Right renal pelvis (tissue), 4 donors: ENCODE results near the gene JMJD1C. TPM values are rescaled to one million over a fixed set of nuclear protein-coding genes. Genes with fewer than 3 reads are reported as not detected.

ENCODE experiments used
- DNase-seq, 4 donors: peaks; one replicate each; pipeline ENCODE4 v3.0.0-alpha.2; 2013; ENCODE audit warnings: low read depth in 4 of 4, low spot score in 3 of 4, missing footprints in 1 of 4
- polyA plus RNA-seq, 4 donors: library from polyadenylated mRNA; unstranded; fragments of 120-200 nt; gene quantifications; one replicate each; pipeline ENCODE4 v1.2.1, GENCODE V29; 2013; ENCODE audit not compliant: insufficient read length in 4 of 4

JMJD1C gene
- polyA plus RNA-seq, 4 donors = 88.4 to 115 (median 112) TPM

- DNase-seq = no peak
Observed at GRCh38 chr10:63265683-63266235, 200.0 kb downstream of the JMJD1C start.

- peak in 1 of 4 donors; percentile 60 for DNase-seq
Observed at GRCh38 chr10:63265222-63265617, 200.6 kb downstream of the JMJD1C start.

DNA sequence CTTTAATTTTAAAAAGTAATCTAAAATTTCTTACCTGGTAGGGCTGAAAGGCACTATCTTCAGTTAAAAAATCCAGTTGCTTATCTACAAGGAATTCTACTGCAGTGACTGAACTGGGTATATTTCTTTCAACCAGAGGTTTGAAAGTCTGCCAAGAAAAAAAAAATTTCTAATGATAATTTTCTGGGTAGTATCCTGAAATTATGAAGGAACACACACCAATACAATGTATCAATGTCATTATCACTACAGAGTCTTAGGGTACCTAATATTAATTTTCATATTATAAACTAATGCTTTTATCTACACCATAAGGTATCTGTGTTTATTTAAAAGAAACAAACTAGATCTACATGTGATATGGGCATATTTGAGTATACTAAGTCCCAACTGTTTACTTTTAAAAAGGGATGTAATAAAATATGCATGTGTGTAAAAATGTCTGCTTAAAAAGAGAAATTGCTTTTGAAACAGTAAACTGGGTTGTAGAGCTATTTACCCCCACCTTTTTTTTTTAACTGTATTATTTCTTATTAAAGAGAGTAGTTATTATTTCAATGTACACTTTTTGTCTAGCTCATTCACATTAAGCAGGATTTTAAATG, 201.1 kb downstream of the JMJD1C start:
- DNase-seq = no peak

GRCh38 chr10:63262430-63263073, 203.2 kb downstream of the JMJD1C start:
- no peak for DNase-seq

- DNase-seq = no peak
Observed at GRCh38 chr10:63261496-63261895, 204.3 kb downstream of the JMJD1C start.

DNA sequence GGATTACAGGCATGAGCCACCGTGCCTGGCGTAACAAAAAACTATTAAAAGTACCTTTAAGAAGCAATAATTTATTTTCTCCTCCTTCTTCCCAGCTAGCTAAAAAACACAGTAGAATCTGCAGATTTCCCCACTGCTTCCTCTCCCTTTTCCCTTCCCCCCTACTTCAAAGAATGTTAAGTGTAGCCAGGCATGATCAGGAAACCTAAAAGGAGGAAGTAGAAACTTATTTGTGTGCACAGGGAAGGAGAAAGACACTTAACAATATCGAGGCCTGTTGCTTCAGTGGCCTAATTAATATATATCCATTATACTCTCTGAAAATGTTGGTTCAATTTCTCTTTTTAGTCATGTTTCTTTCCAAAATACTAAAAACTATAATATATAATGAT, 204.9 kb downstream of the JMJD1C start:
- DNase-seq = no peak

DNA sequence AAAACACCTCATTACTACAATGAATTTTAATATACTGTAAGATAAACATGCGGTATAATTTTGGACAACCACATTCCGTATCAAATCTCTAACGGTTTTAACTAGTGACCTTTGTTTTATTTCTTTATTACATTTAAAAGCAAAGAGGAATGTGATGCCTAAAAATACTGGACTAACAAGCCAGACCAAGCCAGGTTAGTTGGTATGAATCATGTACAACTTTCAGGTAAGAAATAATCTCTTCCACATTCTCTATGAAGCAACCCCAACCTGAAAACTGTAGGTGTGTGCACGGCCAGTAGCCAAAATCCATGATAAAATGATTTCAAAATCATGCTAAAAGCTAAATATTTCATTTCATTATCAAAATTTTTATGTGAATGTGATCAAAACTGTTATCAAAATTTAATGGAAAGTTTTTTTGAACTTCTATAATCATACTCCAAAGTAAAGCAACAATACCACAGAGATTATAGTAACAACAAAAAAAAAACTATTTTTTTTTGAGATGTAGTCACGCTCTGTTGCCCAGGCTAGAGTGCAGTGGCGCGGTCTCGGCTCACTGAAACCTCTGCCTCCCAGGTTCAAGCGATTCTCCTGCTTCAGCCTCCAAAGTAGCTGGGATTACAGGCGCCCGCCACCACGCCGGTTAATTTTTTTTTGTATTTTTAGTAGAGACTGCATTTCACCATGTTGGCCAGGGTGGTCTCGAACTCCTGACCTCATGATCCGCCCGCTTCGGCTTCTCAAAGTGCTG, 205.5 kb downstream of the JMJD1C start:
- DNase-seq = no peak

DNA sequence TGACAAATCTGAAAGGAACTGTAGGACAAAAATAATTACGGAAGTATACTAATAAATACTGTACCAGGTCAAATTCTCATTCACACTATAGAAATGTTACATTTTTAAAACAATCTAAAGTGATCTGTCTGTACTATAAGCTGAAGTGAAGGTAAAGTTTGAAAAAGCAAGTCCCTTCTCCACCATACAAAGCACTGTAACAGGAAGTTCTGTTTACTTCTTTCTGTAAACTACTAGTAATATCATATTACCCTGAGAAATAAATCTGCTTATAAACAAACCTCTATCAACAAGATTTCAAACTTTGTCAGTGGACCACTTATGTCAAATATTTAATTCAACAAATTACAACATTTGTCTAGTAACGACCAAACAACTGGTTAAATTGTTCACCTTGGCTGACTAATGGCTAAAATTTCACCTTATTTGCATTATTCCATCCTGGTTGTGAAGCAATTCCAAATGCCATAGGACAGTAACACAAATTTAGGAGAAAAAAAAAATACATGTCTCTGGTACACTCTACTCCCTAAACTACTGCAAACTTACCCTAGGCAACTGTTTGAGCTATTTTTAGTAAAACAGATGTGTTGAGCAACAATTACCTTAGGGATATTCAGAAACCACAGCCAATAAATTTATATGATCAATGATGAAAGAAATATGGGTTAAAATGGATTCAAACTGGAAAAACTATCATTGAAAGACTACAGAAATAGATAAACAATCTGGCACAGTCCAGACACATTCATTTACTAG, 206.7 kb downstream of the JMJD1C start:
- DNase-seq = no peak

DNA sequence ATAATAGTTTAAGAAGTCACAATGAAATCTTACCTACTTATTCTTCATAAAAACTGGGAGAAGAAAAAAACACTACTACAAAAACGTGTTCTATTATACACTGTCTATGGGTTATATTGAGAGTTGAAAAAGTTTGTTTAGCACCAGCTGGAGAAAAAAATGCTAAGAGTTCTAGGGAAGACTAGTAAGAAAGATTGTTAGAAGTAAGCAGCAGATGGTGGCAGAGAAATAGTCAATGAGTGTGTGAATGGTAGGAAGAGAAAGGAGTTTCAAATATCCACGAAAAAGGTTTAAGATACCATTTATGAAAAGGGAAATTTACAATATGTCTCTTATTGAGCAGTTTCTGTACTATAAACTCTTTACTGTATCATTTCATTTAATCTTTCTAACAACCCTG, 208.0 kb downstream of the JMJD1C start:
- no peak for DNase-seq

GRCh38 chr10:63256009-63256773, 209.6 kb downstream of the JMJD1C start:
- no peak for DNase-seq

DNA sequence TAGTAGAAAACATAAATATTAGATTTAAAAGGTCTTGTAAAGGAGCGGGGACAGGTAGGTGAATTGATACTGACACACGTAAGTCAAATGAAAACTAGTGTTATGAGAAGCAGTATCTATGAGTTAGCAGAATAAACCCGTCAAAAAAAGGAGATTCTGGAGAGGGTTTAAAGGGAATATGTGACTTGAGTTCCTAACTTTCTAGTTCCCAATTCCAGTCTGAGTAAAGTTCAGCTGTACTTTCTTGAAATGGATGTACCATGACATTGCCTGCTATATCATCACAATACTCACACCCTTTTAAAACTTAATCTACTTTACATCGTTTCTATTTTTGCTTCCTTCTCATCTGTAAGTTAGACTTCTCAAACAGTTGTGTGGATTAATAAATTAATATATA, 210.5 kb downstream of the JMJD1C start:
- DNase-seq = no peak

- no peak for DNase-seq
Observed at GRCh38 chr10:63253040-63253439, 212.7 kb downstream of the JMJD1C start.

GRCh38 chr10:63252095-63252762, 213.5 kb downstream of the JMJD1C start:
- no peak for DNase-seq

DNA sequence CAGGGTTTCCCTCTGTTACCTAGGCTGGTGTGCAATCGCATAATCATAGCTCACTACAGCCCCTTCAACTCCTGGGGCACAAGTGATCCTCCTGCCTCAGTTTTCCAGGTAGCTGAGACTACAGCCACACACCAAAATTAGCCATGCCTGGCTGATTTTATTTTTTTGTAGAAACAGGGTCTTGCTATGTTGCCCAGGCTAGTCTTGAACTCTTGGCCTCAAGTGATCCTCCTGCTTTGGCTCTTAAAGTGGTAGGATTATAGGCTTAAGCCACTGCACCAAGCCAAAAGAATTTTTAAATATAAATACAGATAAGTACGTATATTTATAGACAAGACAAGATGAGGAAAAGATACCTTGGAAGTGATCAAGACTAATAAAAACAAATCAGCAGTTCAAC, 215.7 kb downstream of the JMJD1C start:
- DNase-seq = no peak

DNA sequence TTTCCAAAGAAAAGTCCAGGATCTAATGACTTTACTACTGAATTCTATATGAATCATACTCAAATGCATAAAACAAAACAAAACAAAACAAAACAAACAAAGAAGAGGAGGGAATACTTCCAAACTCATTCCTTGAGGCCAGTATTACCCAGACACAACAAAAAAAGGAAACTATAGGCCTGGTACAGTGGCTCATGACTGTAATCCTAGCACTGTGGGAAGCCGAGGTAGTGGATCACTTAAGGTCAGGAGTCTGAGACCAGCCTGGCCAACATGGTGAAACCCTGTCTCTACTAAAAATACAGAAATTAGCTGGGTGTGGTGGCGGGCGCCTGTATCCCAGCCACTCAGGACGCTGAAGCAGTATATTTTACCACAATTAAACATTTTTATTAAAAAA, 218.0 kb downstream of the JMJD1C start:
- DNase-seq = no peak

DNA sequence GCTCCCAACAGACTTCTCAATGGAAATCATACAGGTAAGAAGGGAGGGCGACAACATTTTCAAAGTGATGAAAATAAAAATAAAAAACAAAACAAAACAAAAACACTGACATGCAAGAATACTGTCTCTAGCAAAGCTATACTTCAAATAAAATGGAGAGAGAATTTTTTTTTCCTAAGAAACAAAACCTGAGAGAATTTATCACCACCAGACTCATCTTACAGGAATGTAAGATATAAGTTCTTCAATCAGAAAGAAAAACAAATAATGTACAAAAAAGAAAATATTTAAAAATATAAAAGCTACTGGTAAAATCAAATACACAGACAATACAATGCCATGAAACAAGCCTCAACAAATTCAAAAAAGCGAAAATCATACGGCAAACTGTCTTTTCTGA, 219.4 kb downstream of the JMJD1C start:
- DNase-seq = no peak

GRCh38 chr10:63241841-63242281, 223.9 kb downstream of the JMJD1C start:
- DNase-seq = no peak

DNA sequence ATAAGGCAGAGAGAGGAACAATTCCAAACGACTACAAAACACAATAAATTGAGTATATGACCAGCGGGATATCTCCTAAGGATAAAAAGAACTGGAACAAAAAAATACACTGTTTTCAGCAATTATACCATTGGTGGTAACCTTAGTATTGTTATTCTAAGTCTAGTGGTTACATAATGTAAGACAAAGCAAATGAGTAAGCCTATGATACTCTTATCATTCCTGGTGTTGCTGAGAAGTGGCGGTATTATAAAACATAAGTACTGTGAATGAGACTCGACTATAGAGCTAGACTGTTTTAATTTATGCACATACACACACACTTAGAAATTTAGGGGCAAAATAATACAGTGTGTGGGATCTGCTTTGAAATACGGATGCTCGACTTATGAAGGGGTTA, 225.0 kb downstream of the JMJD1C start:
- DNase-seq = no peak

- DNase-seq = no peak
Observed at GRCh38 chr10:63238501-63238900, 227.3 kb downstream of the JMJD1C start.

DNA sequence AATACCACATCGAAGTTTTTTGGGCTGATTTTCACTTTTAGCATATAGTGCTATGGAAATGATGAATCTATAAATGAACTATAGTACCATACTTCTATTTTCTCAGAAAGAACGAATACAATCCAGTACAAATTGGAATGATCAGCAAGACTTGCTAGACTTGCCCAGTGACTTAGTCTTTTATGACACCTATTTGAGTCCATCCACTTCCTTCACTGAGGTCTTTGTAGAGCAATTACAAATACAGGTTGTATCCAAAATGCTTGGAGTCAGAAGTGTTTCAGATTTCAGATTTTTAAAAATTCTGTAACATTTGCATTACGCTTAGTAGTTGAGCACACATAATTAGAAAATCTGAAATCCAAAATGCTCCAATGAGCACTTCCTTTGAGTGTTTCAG, 228.4 kb downstream of the JMJD1C start:
- no peak for DNase-seq
